LoVo (cell line): ENCODE results near the gene PITPNM3.

Experiments used
- DNase-seq: peaks from one replicate; pipeline ENCODE4 v3.0.0-alpha.2; 2016; ENCODE audit warnings: low spot score

Gene PITPNM3

GRCh38 chr17:6462692-6463091 is 93.7 kb downstream of the PITPNM3 start:
- no peak for DNase-seq

- no peak for DNase-seq
Observed at GRCh38 chr17:6461792-6462524, 94.4 kb downstream of the PITPNM3 start.

GRCh38 chr17:6461246-6461645 is 95.1 kb downstream of the PITPNM3 start:
- DNase-seq: no peak

- no peak for DNase-seq
Observed at GRCh38 chr17:6460531-6461161, 95.7 kb downstream of the PITPNM3 start.

- DNase-seq: no peak
Observed at GRCh38 chr17:6458460-6458950, 97.8 kb downstream of the PITPNM3 start.

- no peak for DNase-seq
Observed at GRCh38 chr17:6457688-6458459, 98.5 kb downstream of the PITPNM3 start.

GRCh38 chr17:6456914-6457687 is 99.3 kb downstream of the PITPNM3 start:
- DNase-seq: no peak

GRCh38 chr17:6456321-6456720 is 100.0 kb downstream of the PITPNM3 start:
- no peak for DNase-seq

- DNase-seq: no peak
Observed at GRCh38 chr17:6455321-6455705, 101.0 kb downstream of the PITPNM3 start.

- no peak for DNase-seq
Observed at GRCh38 chr17:6454495-6455320, 101.6 kb downstream of the PITPNM3 start.

- DNase-seq: no peak
Observed at GRCh38 chr17:6453279-6454024, 102.9 kb downstream of the PITPNM3 start.

DNA sequence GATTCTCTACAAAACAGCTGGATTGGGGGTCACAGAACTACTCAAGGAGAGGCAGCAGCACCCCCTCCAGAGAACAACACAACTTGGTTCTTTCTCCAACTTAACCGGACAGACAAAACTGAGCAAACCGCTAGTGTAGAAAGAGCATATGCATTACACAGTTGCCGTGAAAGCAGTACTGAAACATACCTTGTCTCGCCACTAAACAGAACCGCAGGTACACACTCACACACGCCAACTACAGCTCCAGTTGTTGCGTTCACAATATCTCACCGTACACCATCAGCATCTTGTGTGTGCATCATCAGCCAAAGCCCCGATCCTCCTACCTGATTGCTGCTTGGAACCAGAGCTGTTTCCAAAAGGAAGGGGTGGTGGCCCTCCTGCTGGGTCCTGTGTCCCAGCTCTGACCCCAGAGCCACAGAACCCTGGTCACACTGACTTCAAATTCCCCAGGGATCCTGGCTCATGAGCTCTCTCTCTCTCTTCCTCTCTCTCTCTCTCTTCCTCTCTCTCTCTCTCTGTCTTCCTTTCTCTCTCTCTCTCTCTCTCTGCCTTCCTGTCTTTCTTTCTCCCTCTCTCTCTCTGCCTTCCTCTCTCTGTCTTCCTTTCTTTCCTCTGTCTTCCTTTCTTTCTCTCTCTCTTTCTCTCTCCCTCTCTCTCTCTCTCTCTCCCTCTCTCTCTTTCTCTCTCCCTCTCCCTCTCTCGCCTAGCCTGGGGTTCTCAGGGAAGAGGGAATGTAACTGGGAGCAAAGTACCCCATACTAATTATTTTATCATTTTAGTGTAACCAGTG is 103.7 kb downstream of the PITPNM3 start:
- DNase-seq: no peak

DNA sequence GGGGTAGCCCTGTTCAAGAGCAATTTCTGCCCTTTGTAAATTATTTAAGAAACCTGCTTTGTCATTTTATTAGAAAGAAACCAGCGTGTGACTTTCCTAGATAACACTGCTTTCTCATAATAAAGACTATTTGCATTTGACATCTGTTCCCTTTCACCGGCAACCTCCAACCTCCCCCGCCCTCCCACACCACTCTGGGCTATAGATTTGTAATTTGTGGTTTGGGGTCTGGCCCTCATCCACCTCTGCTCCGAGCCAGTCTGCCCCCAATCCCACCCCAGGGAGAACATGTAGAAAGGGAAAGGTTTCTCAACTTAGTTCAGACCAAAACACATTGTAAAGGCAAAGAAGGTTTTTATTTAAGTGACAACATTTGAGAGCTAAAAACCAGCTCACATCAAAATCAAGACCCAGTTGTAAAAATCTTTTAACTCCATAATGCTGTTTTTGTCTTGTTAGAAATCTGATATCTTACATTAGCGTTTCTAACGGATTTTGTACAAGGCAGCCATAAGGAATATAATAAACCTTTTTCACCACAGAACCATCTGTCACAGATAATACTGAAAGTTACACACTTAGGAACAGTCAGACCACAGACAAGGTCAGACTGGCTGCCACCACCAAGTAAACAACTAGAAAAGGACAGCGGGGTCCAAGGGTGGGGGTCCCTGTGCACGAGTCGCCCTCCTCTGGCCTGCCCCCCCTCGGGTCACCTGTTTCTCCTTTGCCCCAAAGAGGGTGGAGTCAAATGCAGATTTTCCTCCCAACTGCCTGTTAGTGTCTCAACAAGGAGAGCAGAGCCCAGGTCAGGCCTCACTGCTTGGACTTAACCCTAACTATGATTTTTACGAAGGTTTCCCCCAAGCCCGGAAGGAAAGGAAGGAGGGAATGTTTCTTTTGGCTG is 105.2 kb downstream of the PITPNM3 start:
- DNase-seq: no peak

DNA sequence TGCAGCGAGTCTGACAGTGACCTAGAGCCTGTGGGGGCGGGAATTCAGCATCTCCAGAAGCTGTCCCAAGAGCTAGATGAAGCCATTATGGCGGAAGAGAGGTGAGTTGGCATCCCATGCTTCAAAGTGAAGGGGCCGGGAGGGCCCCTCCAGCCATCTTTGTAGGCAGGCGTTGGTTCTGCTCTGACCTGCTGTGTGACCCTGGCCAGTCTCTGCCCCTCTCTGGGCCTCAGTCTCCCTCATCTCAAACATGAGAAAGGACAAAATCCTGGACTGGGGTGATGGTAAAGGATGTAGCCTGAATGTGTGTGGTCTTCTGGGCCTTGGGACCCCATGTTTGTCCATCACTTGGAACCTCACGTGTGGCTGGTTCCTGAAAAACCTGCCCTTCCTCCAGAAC is 107.0 kb downstream of the PITPNM3 start:
- no peak for DNase-seq

DNA sequence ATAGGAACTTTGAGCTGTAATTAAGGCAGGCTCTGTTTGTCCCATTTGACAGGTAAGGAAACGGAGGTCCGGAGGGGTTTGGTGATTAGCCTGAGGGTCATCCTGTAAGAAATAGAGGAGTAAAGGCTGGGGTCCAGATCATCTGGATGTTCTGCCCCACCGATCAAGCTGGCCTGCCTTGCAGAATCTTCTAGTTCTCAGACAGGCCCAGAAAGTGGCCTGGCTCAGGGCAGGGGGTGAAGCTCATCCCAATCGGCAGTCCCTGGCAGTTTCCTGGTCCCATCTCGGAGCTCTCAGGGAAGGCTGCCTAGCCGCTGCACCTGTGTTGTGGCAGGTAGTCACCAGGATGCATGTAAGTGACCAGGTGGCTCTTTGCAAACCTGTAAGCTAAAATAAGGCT is 107.9 kb downstream of the PITPNM3 start:
- no peak for DNase-seq

DNA sequence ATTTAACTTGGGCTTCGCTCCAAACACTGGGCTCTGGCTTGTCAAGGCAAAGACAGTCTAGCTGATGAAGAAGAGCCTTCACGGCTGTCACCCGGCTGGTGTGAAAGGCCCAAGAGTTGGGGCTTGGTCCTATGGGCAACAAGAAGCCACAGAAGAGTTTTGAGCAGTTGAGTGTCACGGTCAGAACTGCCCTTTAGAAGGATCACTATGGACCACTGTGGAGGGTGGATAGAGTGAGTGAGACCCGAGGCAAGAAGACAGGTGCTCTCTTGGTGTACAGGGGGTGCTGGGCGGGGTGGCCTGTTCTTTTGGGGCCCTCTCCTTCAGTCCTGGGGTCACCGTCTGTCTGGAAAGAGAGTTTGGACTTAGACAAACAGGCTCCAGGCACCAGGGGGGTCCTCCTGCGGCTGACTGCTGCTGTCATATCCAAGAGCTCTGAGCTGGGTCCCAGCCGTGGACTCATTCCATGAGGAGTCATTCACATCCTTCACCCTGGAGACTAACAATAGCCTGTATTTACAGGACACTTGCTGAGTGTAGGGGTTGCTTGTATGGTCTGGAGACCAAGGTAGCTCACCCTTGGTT is 109.7 kb downstream of the PITPNM3 start:
- no peak for DNase-seq

DNA sequence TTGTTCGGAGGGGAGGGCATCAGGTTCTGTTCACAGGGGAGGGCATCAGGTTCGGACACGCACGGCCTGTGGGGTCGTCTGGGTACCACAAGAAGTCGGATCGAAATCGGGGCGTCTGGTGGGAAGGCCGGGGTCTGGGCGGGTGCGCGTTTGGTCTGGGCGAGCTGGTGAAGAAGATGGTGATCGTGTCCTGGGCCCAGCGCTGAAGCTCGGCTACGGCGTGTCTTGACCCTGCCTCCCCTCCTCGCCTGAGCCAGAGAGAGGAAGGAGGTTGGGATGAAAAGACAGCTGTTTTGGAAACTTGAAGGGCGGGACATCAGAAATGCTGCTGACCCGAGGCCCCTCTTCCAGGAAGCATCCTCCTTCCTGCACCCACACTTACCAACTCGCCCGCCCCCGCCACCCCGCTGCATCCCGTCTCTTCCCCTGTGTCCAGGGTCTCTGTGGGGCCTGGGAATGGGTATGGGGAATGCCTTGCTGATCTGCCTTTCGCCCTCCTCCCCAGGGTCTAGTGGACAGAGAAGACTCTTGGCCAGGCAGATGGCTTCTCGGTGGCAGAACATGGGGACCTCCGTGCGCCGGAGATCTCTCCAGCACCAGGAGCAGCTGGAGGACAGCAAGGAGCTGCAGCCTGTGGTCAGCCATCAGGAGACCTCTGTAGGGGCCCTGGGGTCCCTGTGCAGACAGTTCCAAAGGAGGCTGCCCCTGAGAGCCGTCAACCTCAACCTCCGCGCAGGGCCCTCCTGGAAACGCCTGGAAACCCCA is 111.6 kb downstream of the PITPNM3 start:
- DNase-seq: no peak
